Neutrophil (primary cell): ENCODE data around the gene TBKBP1.
"Not testable (repeated sequence)": the region's sequence is repeated elsewhere in the genome, so short reads cannot be mapped to it uniquely, and the experiment has no call there.

Experiments
- H3K27ac ChIP-seq: fragments of 200-600 bp; sonication (generic); 2 replicates; pipeline ENCODE4 v1.5.1; 2016; ENCODE audit warnings: mild to moderate bottlenecking, moderate library complexity
- H3K27me3 ChIP-seq: fragments of 200-600 bp; sonication (generic); 2 replicates; pipeline ENCODE4 v1.6.0; 2016; ENCODE audit warnings: mild to moderate bottlenecking
- H3K36me3 ChIP-seq: fragments of 200-600 bp; sonication (generic); 2 replicates; pipeline ENCODE4 v1.5.1; 2017
- H3K4me1 ChIP-seq, 2 experiments: fragments of 200-600 bp in 1 of 2; sonication (generic) in 1 of 2; 1 replicate in 1 of 2; 2 replicates in 1 of 2; pipeline versions ENCODE4 v1.5.1 to v1.6.1; 2013 to 2016; ENCODE audit warnings: low read depth in 1 of 2, low read length in 1 of 2, mild to moderate bottlenecking in 1 of 2, moderate library complexity in 1 of 2; ENCODE audit not compliant: control insufficient read depth in 1 of 2, insufficient read depth in 1 of 2
- H3K4me3 ChIP-seq, 2 experiments: fragments of 200-600 bp in 1 of 2; sonication (generic) in 1 of 2; 1 replicate in 1 of 2; 2 replicates in 1 of 2; pipeline ENCODE4 v1.5.1; 2013 to 2016; ENCODE audit warnings: low read depth in 1 of 2, low read length in 1 of 2, mild to moderate bottlenecking in 1 of 2, moderate library complexity in 1 of 2
- H3K9me3 ChIP-seq: fragments of 200-600 bp; sonication (generic); 2 replicates; pipeline ENCODE4 v1.5.1; 2016
- TF ChIP-seq, protein P1 (sequence below): fragments of 200-600 bp; sonication (generic); IDR thresholded peaks from 2 replicates; pipeline ENCODE4 v1.5.1; 2016; ENCODE audit warnings: antibody characterized with exemption

TBKBP1 gene

DNA sequence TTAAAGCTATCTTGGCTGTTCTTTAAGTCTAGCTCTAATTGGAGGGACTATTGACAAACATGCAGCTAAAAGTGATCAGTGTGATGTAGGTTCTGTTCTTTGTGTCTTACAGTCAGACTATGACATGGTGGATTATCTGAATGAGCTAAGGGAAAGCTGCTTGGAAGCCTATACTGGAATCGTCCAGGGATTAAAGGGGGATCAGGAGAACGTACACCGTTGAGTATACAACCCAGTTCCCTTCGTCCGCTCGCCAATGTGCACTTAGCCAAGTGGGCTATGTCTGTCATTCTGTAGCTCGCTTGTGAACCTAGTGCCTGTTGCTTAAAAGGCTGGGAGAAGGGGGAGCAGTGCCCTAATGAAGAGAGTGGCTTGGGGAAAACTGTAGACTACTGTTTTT is 15.8 kb upstream of the TBKBP1 start:
- TF ChIP-seq, protein P1, sequence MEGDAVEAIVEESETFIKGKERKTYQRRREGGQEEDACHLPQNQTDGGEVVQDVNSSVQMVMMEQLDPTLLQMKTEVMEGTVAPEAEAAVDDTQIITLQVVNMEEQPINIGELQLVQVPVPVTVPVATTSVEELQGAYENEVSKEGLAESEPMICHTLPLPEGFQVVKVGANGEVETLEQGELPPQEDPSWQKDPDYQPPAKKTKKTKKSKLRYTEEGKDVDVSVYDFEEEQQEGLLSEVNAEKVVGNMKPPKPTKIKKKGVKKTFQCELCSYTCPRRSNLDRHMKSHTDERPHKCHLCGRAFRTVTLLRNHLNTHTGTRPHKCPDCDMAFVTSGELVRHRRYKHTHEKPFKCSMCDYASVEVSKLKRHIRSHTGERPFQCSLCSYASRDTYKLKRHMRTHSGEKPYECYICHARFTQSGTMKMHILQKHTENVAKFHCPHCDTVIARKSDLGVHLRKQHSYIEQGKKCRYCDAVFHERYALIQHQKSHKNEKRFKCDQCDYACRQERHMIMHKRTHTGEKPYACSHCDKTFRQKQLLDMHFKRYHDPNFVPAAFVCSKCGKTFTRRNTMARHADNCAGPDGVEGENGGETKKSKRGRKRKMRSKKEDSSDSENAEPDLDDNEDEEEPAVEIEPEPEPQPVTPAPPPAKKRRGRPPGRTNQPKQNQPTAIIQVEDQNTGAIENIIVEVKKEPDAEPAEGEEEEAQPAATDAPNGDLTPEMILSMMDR: no peak
- no peak overlapping the region for H3K4me3 ChIP-seq
- peak overlapping the region; percentile 23 for H3K27ac ChIP-seq
- H3K27me3 ChIP-seq: no peaks in the 10 kb centered on the region
- H3K36me3 ChIP-seq: peaks cover 100% of the 10 kb centered on the region
- H3K9me3 ChIP-seq: no peaks in the 10 kb centered on the region
- peaks cover 6 to 12% of the 10 kb centered on the region in 2 experiments for H3K4me1 ChIP-seq

DNA sequence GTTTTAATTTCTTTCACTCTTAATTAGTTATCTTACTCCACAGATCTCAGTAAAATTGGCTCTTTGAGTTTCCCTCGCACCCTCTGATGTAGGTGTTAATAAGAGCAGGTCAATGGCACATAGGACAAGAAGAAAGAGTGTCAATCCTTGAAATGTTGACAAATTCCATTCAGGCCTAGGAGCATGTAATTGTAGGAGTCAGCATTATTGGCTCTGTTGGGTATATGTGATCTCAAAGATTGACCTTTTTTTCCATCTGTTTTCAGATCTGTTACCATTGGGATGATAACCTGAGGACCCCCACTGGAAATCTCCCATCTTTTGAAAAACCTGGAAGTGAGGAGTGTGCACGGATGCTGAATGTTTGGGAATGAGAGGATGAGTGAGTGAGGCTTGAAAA is 11.8 kb upstream of the TBKBP1 start:
- Histone ChIP-seq H3K4me1 (peaks cover 10 to 15% of the 10 kb centered on the region in 2 experiments), H3K27me3 (no peaks in the 10 kb centered on the region), H3K4me3 (no peak overlapping the region), H3K36me3 (peaks cover 100% of the 10 kb centered on the region), H3K9me3 (no peaks in the 10 kb centered on the region), H3K27ac (no peak overlapping the region)
- TF ChIP-seq, protein P1: no peak

DNA sequence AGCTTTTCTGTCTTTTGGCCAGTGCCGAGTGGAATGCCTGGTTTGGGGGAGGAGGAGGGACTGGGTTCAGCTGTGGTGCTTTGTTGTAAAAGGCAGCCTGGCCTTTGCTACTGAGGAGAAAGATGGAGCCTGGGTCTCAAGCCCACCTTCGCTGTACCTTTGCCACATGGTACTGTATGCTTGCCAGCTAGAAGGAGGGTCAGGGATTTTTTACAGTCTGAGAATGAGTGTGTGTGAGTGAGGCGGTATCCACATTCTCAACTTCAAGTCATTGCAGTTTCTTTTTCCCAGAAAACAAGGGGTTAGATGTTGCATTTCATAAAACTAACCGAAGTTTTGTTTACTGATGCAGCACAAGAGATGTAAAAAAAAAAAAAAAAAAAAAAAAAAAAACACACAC is 11.2 kb upstream of the TBKBP1 start:
- peaks cover 13 to 17% of the 10 kb centered on the region in 2 experiments for H3K4me1 ChIP-seq
- H3K4me3 ChIP-seq, H3K27ac ChIP-seq, H3K9me3 ChIP-seq, H3K27me3 ChIP-seq: not testable (repeated sequence)
- H3K36me3 ChIP-seq: peaks cover 97% of the 10 kb centered on the region

DNA sequence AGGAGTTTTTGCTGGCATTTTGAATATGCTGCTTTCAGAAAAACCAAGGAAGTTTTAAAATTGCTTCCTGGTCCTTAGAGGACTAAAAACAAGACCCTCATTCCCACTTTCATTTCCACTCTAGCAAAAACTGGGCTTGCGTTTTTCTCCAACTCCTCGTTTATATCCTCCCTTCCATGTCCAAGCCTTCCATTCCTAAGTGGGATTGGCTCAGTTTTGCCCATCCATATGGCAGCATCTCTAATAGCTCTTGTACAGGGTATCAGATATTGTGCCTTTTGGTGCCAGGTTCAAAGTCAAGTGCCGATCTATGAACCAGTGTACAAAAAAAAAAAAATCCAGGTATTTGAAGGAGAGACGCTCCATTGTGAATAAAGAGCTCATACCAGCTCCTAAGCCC is 9.9 kb upstream of the TBKBP1 start:
- Histone ChIP-seq H3K9me3 (no peaks in the 10 kb centered on the region), H3K27ac (peak overlapping the region; percentile 15), H3K36me3 (peaks cover 88% of the 10 kb centered on the region), H3K27me3 (no peaks in the 10 kb centered on the region), H3K4me3 (no peak overlapping the region), H3K4me1 (peaks cover 13 to 17% of the 10 kb centered on the region in 2 experiments)
- TF ChIP-seq, protein P1: no peak

DNA sequence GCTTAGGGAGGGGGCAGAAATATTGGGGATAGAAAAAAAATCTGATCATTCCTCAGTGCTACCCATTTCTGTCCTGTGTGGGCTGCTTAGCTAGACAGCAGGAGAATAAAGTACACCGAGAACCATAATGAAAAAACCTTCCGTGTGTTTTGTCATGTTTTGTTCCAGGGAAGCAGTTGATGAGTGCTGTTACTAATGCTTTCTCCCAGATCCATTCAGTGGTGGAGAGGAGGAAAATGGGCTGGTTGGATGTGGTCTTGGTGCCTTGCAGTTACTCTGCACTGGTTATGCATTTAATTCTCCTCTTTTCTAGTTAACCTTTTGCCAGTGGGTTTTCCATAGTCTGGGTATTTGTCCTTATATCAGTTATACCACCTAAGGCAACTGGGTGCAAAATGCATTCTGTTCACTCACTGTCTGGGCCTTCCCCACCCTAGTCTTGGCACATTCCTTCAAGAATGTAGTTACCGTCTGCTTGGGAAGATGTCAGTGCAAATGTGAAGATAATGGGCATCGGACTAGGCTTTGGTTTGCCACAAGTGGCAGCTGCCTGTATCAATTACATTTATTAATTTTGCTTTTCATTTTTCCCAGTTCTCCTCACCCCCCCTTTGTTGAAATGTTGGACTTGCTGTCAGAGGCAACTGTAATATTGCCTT is 9.3 kb upstream of the TBKBP1 start:
- Histone ChIP-seq H3K4me1 (peaks cover 13 to 17% of the 10 kb centered on the region in 2 experiments), H3K36me3 (peaks cover 81% of the 10 kb centered on the region), H3K9me3 (no peaks in the 10 kb centered on the region), H3K4me3 (no peak overlapping the region), H3K27me3 (no peaks in the 10 kb centered on the region), H3K27ac (peak overlapping the region; percentile 43)
- TF ChIP-seq, protein P1: no peak

DNA sequence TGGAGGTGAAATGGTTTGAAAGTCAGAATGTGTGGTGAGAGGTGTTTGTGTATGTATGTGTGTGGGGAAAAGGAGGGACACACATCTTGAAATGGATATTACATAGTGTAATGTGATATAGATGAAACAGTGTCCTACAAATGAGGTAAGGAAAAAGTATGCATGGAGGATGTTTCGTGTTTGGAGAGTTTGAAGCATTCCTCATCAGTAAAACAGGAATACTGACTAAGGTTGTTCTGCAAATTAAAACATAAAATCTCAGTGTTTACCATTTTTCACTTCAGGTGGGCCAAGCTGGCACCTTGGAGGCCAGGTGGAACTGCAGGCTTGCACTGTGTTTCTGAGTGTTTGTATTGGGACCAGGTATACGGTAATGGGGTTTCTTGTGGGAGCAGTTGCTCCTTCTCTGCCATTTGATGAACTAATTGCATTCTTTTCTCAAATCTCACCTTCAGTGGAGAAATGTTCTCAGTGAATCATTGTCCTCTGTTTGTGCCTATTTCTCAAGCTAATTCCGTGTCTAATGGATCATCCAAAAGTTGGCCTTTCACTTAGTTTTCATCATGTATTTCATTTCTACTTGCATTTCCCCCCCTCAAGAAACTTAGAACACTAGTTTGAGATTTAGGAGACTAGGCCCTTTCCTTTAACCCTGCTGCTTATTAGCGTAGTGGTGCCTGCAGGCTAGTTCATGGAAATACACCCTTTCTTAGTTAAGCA is 8.2 kb upstream of the TBKBP1 start:
- Histone ChIP-seq H3K27me3 (no peaks in the 10 kb centered on the region), H3K9me3 (no peaks in the 10 kb centered on the region), H3K4me1 (peaks cover 13 to 17% of the 10 kb centered on the region in 2 experiments), H3K36me3 (peaks cover 71% of the 10 kb centered on the region), H3K4me3 (no peak overlapping the region), H3K27ac (peak overlapping the region; percentile 66)
- TF ChIP-seq, protein P1: no peak
